Natural killer cell (primary cell): ENCODE data around the gene FGF12. TPM values are rescaled to one million over a fixed set of nuclear protein-coding genes. Genes with fewer than 3 reads are reported as not detected.

Experiments
- ATAC-seq, 3 donors: fragments of 150-1000 bp in 2 of 3; fragments of 200-7000 bp in 1 of 3; cut with Tn5 transposase; 1 replicate in 1 of 3; 2 replicates in 2 of 3; pipeline ENCODE4 v1.10.0; 2021; ENCODE audit warnings: mild to moderate bottlenecking in 2 of 3, moderate library complexity in 2 of 3
- DNase-seq, 2 donors: peaks; one replicate each; pipeline versions ENCODE4 v3.0.0 to v3.0.0-alpha.2; 2013 to 2021; ENCODE audit warnings: mixed read lengths in 1 of 2
- H3K27ac ChIP-seq: one replicate; pipeline ENCODE4 v1.5.1; 2013; ENCODE audit warnings: mild to moderate bottlenecking, low read length
- H3K27me3 ChIP-seq: one replicate; pipeline ENCODE4 v1.6.1; 2013; ENCODE audit warnings: low read length; ENCODE audit not compliant: control insufficient read depth, insufficient read depth
- H3K36me3 ChIP-seq: one replicate; pipeline ENCODE4 v1.6.1; 2013; ENCODE audit warnings: low read length; ENCODE audit not compliant: control insufficient read depth, insufficient read depth
- H3K4me1 ChIP-seq: one replicate; pipeline ENCODE4 v1.6.1; 2013; ENCODE audit warnings: low read length; ENCODE audit not compliant: control insufficient read depth, insufficient read depth
- H3K4me3 ChIP-seq: one replicate; pipeline ENCODE4 v1.5.1; 2013; ENCODE audit warnings: low read length
- H3K9me3 ChIP-seq: one replicate; pipeline ENCODE4 v1.6.1; 2013; ENCODE audit warnings: low read length; ENCODE audit not compliant: control insufficient read depth, insufficient read depth
- H3K27ac Mint-ChIP-seq, 2 donors: one replicate each; pipeline ENCODE4 v1.8.0; 2022; ENCODE audit warnings: mild to moderate bottlenecking in 2 of 2, mixed read lengths in 2 of 2, moderate library complexity in 1 of 2
- H3K27me3 Mint-ChIP-seq, 2 donors: one replicate each; pipeline ENCODE4 v1.8.0; 2022; ENCODE audit warnings: low read depth in 2 of 2, mixed read lengths in 2 of 2
- H3K36me3 Mint-ChIP-seq: one replicate; pipeline ENCODE4 v1.8.0; 2022; ENCODE audit warnings: mixed read lengths
- H3K4me1 Mint-ChIP-seq, 2 donors: one replicate each; pipeline ENCODE4 v1.8.0; 2022; ENCODE audit warnings: mixed read lengths in 2 of 2
- H3K4me3 Mint-ChIP-seq: one replicate; pipeline ENCODE4 v1.8.0; 2022; ENCODE audit warnings: mild to moderate bottlenecking, moderate library complexity, mixed read lengths
- H3K9me3 Mint-ChIP-seq, 2 donors: one replicate each; pipeline ENCODE4 v1.8.0; 2022; ENCODE audit warnings: mixed read lengths in 2 of 2
- CTCF ChIP-seq: fragments of 200-600 bp; IDR thresholded peaks from one replicate; pipeline ENCODE4 v1.8.0; 2022; ENCODE audit warnings: antibody characterized with exemption
- WGBS: methylation state at CpG from one replicate; pipeline ENCODE4 v1.1.7; 2013; ENCODE audit warnings: missing lambda C conversion rate; ENCODE audit not compliant: insufficient coverage; 5-methylcytosine and 5-hydroxymethylcytosine counted together
- intact Hi-C: fragments of 100-400 bp; cut with micrococcal nuclease; formaldehyde crosslinking; loops from one replicate; pipeline ENCODE4 v1.14.2; 2022
- total RNA-seq, 4 donors: library from RNA; stranded (reverse); fragments of 120-200 nt in 1 of 4; gene quantifications; one replicate each; pipeline versions ENCODE4 v1.2.3 to v1.2.4, GENCODE V29; 2013 to 2022

The FGF12 gene
- total RNA-seq, 3 donors from 2014 or later (not counting 1 experiment from before 2014, with no cell fraction given): not detected

GRCh38 chr3:192220915-192221314, 506.4 kb downstream of the FGF12 start:
- intact Hi-C loops: no loop called here
- Histone ChIP-seq H3K4me1 (no peaks in the 10 kb centered on the region), H3K27me3 (no peaks in the 10 kb centered on the region), H3K27ac (no peak overlapping the region), H3K36me3 (no peaks in the 10 kb centered on the region), H3K9me3 (no peaks in the 10 kb centered on the region), H3K4me3 (no peak overlapping the region)
- peaks cover 13 to 18% of the 10 kb centered on the region in 2 donors for H3K9me3 Mint-ChIP-seq
- H3K27ac Mint-ChIP-seq: no peak overlapping the region
- H3K4me1 Mint-ChIP-seq: no peaks in the 10 kb centered on the region
- H3K4me3 Mint-ChIP-seq: no peak overlapping the region
- WGBS: 100% methylated on average over 1 of the region's 1 CpG
- DNase-seq (no peak), ATAC-seq (no peak)
- TF ChIP-seq CTCF: no peak
- H3K27me3 Mint-ChIP-seq: no peaks in the 10 kb centered on the region
- H3K36me3 Mint-ChIP-seq: no peaks in the 10 kb centered on the region

GRCh38 chr3:192219926-192220325, 507.4 kb downstream of the FGF12 start:
- Histone ChIP-seq H3K9me3 (no peaks in the 10 kb centered on the region), H3K4me3 (no peak overlapping the region), H3K4me1 (no peaks in the 10 kb centered on the region), H3K36me3 (no peaks in the 10 kb centered on the region), H3K27me3 (no peaks in the 10 kb centered on the region), H3K27ac (no peak overlapping the region)
- ATAC-seq: no peak
- Mint-ChIP-seq H3K36me3 (no peaks in the 10 kb centered on the region), H3K27ac (no peak overlapping the region), H3K9me3 (peaks cover 14% of the 10 kb centered on the region in 2 donors), H3K4me3 (no peak overlapping the region), H3K27me3 (no peaks in the 10 kb centered on the region), H3K4me1 (no peaks in the 10 kb centered on the region)
- intact Hi-C loops: no loop called here
- no peak for TF ChIP-seq CTCF
- DNase-seq: no peak

- H3K27ac ChIP-seq: no peak overlapping the region
- intact Hi-C loops: no loop called here
- Mint-ChIP-seq H3K27me3 (no peaks in the 10 kb centered on the region), H3K36me3 (no peaks in the 10 kb centered on the region), H3K4me1 (no peaks in the 10 kb centered on the region), H3K4me3 (no peak overlapping the region), H3K9me3 (peaks cover 10 to 11% of the 10 kb centered on the region in 2 donors), H3K27ac (no peak overlapping the region)
- H3K27me3 ChIP-seq: no peaks in the 10 kb centered on the region
- no peaks in the 10 kb centered on the region for H3K4me1 ChIP-seq
- no peaks in the 10 kb centered on the region for H3K36me3 ChIP-seq
- no peak overlapping the region for H3K4me3 ChIP-seq
- ATAC-seq (no peak), DNase-seq (no peak)
- TF ChIP-seq CTCF: no peak
- no peaks in the 10 kb centered on the region for H3K9me3 ChIP-seq
- WGBS: no CpG with 5 or more reads among the region's 2 CpGs
Observed at GRCh38 chr3:192216067-192216466, 511.3 kb downstream of the FGF12 start.

- Mint-ChIP-seq H3K9me3 (peaks cover 7 to 14% of the 10 kb centered on the region in 2 donors), H3K4me1 (no peaks in the 10 kb centered on the region), H3K4me3 (no peak overlapping the region), H3K27me3 (no peaks in the 10 kb centered on the region), H3K36me3 (no peaks in the 10 kb centered on the region), H3K27ac (no peak overlapping the region)
- DNase-seq (no peak), ATAC-seq (no peak)
- TF ChIP-seq CTCF: no peak
- H3K9me3 ChIP-seq: no peaks in the 10 kb centered on the region
- no peak overlapping the region for H3K4me3 ChIP-seq
- H3K27ac ChIP-seq: no peak overlapping the region
- intact Hi-C loops: no loop called here
- no peaks in the 10 kb centered on the region for H3K4me1 ChIP-seq
- WGBS: 87% methylated on average over 7 of the region's 7 CpGs
- no peaks in the 10 kb centered on the region for H3K36me3 ChIP-seq
- no peaks in the 10 kb centered on the region for H3K27me3 ChIP-seq
Observed at GRCh38 chr3:192212979-192213378, 514.4 kb downstream of the FGF12 start.
